ENCODE results near the gene UNC5A. TPM values are rescaled to one million over a fixed set of nuclear protein-coding genes. Genes with fewer than 3 reads are reported as not detected.
A peak's percentile ranks its signal among the peaks of the same experiment; 100 is the strongest.

Gene UNC5A
- total and polyA plus RNA-seq, 2 of the 8 experiments (the other 6 are each of a cell fraction or from before 2014, with no cell fraction given), result 4.0 to 7.6 TPM

GRCh38 chr5:176817841-176818377, 7.5 kb downstream of the UNC5A start (continued):
- TF ChIP-seq RAD21 (IDR thresholded peaks at IDR 0.05 in 1 of 2, conservative IDR thresholded peaks at IDR 0.05 in 1 of 2; ENCODE audit: low read depth in 2 of 2, low read length in 2 of 2) (peak; percentile 51 to 63), NANOG (IDR thresholded peaks at IDR 0.05; ENCODE audit: insufficient read depth, low read depth, low read length, poor library complexity, severe bottlenecking) (no peak), CREB1 (IDR thresholded peaks at IDR 0.05) (0 out of 2 replicates have a peak, but pooled peaks have one; percentile 37), CHD7 (IDR thresholded peaks at IDR 0.05; ENCODE audit: insufficient replicate concordance, low read length) (no peak), ZNF274 (IDR thresholded peaks at IDR 0.05; ENCODE audit: borderline replicate concordance, extremely low read depth, low read length) (no peak), BCL11A (IDR thresholded peaks at IDR 0.05; ENCODE audit: low read depth in 2 of 2, low read length in 2 of 2) (no peak), CTCF (IDR thresholded peaks at IDR 0.05; ENCODE audit: control extremely low read depth in 1 of 3, insufficient read depth in 1 of 3, low read depth in 1 of 3, low read length in 3 of 3) (peak in 2 of 3 experiments; percentile 58 to 75; a peak in 3 of 4 replicates)

All from H1 (cell line).